IMR-90 (cell line): ENCODE measurements around the gene CFAP61. TPM values are rescaled to one million over a fixed set of nuclear protein-coding genes. Genes with fewer than 3 reads are reported as not detected.

Experiments
- ATAC-seq: fragments of 200-7000 bp; cut with Tn5 transposase; 2 replicates; pipeline ENCODE4 v1.9.1; 2020; ENCODE audit warnings: low read depth, mild to moderate bottlenecking, moderate library complexity
- BruUV-seq: library from RNA; stranded (reverse); fragments of 400-500 nt; replicated peaks from 2 replicates; lab custom pipeline; 2021; lab: Mats Ljungman, UMichigan
- CTCF ChIA-PET: fragments of 300-600 bp; formaldehyde crosslinking; extraction: SDS; loops from one replicate; lab custom pipeline; 2021; ENCODE audit warnings: antibody characterized with exemption; lab: Yijun Ruan, JAX
- POLR2A ChIA-PET: fragments of 300-600 bp; sonication (Branson Sonifier 250); formaldehyde crosslinking; loops from one replicate; lab custom pipeline; 2022; ENCODE audit warnings: antibody characterized with exemption; ENCODE audit not compliant: unreplicated experiment; lab: Charles Lee
- DNase-seq: peaks from one replicate; pipeline ENCODE4 v3.0.0; 2013
- H2AFZ ChIP-seq: replicated peaks from 2 replicates; pipeline ENCODE3; 2013; ENCODE audit warnings: low read length, mild to moderate bottlenecking; ENCODE audit not compliant: poor library complexity
- H2AK5ac ChIP-seq: 2 replicates; pipeline ENCODE4 v1.6.1; 2013; ENCODE audit warnings: low read depth, low read length, inconsistent platforms
- H2AK9ac ChIP-seq: replicated peaks from 2 replicates; pipeline ENCODE3; 2013; ENCODE audit warnings: mild to moderate bottlenecking, low read depth, low read length, moderate library complexity; ENCODE audit not compliant: poor library complexity
- H2BK120ac ChIP-seq: 2 replicates; pipeline ENCODE4 v1.6.1; 2013; ENCODE audit warnings: low read depth, low read length, inconsistent platforms
- H2BK15ac ChIP-seq: 3 replicates; pipeline ENCODE4 v1.6.1; 2013; ENCODE audit warnings: low read depth, low read length, inconsistent platforms
- H2BK20ac ChIP-seq: 2 replicates; pipeline ENCODE4 v1.6.1; 2013; ENCODE audit warnings: low read depth, mild to moderate bottlenecking, inconsistent platforms, low read length, moderate library complexity
- H2BK5ac ChIP-seq: 2 replicates; pipeline ENCODE4 v1.6.1; 2013; ENCODE audit warnings: mild to moderate bottlenecking, low read depth, low read length, inconsistent platforms; ENCODE audit not compliant: poor library complexity, severe bottlenecking
- H3K14ac ChIP-seq: replicated peaks from 2 replicates; pipeline ENCODE4 v1.6.1; 2013; ENCODE audit warnings: low read depth, low read length, inconsistent platforms
- H3K18ac ChIP-seq: 2 replicates; pipeline ENCODE4 v1.6.1; 2013; ENCODE audit warnings: low read depth, low read length, control low read depth
- H3K23ac ChIP-seq: 2 replicates; pipeline ENCODE4 v1.6.1; 2013; ENCODE audit warnings: low read depth, low read length, inconsistent platforms
- H3K27ac ChIP-seq: 2 replicates; pipeline ENCODE4 v1.5.1; 2013; ENCODE audit warnings: mild to moderate bottlenecking, control low read depth, low read length; ENCODE audit not compliant: insufficient read depth
- H3K27me3 ChIP-seq: 2 replicates; pipeline ENCODE4 v1.6.1; 2013; ENCODE audit warnings: low read length; ENCODE audit not compliant: control insufficient read depth, insufficient read depth
- H3K36me3 ChIP-seq: 2 replicates; pipeline ENCODE4 v1.6.1; 2013; ENCODE audit warnings: low read length, mixed read lengths; ENCODE audit not compliant: control insufficient read depth, insufficient read depth
- H3K4ac ChIP-seq: 2 replicates; pipeline ENCODE4 v1.6.1; 2013; ENCODE audit warnings: low read depth, low read length, inconsistent platforms
- H3K4me1 ChIP-seq: 2 replicates; pipeline ENCODE4 v1.6.1; 2013; ENCODE audit warnings: low read length, mixed read lengths; ENCODE audit not compliant: control insufficient read depth, insufficient read depth
- H3K4me2 ChIP-seq: 2 replicates; pipeline ENCODE4 v1.6.1; 2013; ENCODE audit warnings: low read depth, mild to moderate bottlenecking, control low read depth, low read length, moderate library complexity
- H3K4me3 ChIP-seq: 2 replicates; pipeline ENCODE4 v1.5.1; 2013; ENCODE audit warnings: low read depth, mild to moderate bottlenecking, control low read depth, low read length, moderate library complexity; ENCODE audit not compliant: insufficient read depth
- H3K56ac ChIP-seq: 2 replicates; pipeline ENCODE4 v1.6.1; 2013; ENCODE audit warnings: low read length, inconsistent platforms; ENCODE audit not compliant: insufficient read depth; ENCODE audit errors: extremely low read depth
- H3K79me1 ChIP-seq, 2 experiments: 2 replicates each; pipeline ENCODE4 v1.6.1; 2013; ENCODE audit warnings: low read length in 2 of 2, inconsistent platforms in 1 of 2, low read depth in 1 of 2
- H3K9ac ChIP-seq: 2 replicates; pipeline ENCODE4 v1.6.1; 2013; ENCODE audit warnings: low read depth, low read length, control low read depth
- H3K9me1 ChIP-seq: 2 replicates; pipeline ENCODE4 v1.6.1; 2013; ENCODE audit warnings: low read length, inconsistent platforms; ENCODE audit not compliant: insufficient read depth
- H3K9me3 ChIP-seq: 2 replicates; pipeline ENCODE4 v1.6.1; 2013; ENCODE audit warnings: low read length; ENCODE audit not compliant: control insufficient read depth, insufficient read depth
- H4K20me1 ChIP-seq: 2 replicates; pipeline ENCODE4 v1.6.1; 2013; ENCODE audit warnings: low read length, inconsistent platforms; ENCODE audit not compliant: insufficient read depth
- H4K5ac ChIP-seq: 2 replicates; pipeline ENCODE4 v1.6.1; 2013; ENCODE audit warnings: mild to moderate bottlenecking, low read depth, low read length, control low read depth
- H4K8ac ChIP-seq, 2 experiments: 2 replicates each; pipeline ENCODE4 v1.6.1; 2013; ENCODE audit warnings: low read depth in 2 of 2, low read length in 2 of 2, control low read depth in 1 of 2, inconsistent platforms in 1 of 2
- H4K91ac ChIP-seq: 2 replicates; pipeline ENCODE4 v1.6.1; 2013; ENCODE audit warnings: low read depth, low read length, inconsistent platforms; ENCODE audit not compliant: insufficient read depth
- CEBPB ChIP-seq: IDR thresholded peaks from 2 replicates; pipeline ENCODE4 v1.6.1; 2012; ENCODE audit warnings: low read depth, low read length, improper control_type of control experiment
- CHD1 ChIP-seq: IDR thresholded peaks from 2 replicates; pipeline ENCODE4 v1.6.1; 2012; ENCODE audit warnings: low read depth, low read length, improper control_type of control experiment
- FOS ChIP-seq: fragments of 150-350 bp; IDR thresholded peaks from 2 replicates; pipeline ENCODE4 v1.6.1; 2016; ENCODE audit warnings: low read depth, low read length
- MAFK ChIP-seq: IDR thresholded peaks from 2 replicates; pipeline ENCODE4 v1.6.1; 2012; ENCODE audit warnings: low read depth, low read length, improper control_type of control experiment
- MAZ ChIP-seq: IDR thresholded peaks from 2 replicates; pipeline ENCODE4 v1.6.1; 2012; ENCODE audit warnings: low read depth, mild to moderate bottlenecking, low read length, improper control_type of control experiment, moderate library complexity, borderline replicate concordance
- MXI1 ChIP-seq: IDR thresholded peaks from 2 replicates; pipeline ENCODE4 v1.6.1; 2012; ENCODE audit warnings: low read depth, mild to moderate bottlenecking, low read length, moderate library complexity, borderline replicate concordance
- POLR2A ChIP-seq: IDR thresholded peaks from 2 replicates; pipeline ENCODE4 v1.6.1; 2012; ENCODE audit warnings: mild to moderate bottlenecking, low read depth, low read length
- RAD21 ChIP-seq: IDR thresholded peaks from 2 replicates; pipeline ENCODE4 v1.6.1; 2012; ENCODE audit warnings: low read length, improper control_type of control experiment
- RCOR1 ChIP-seq: IDR thresholded peaks from 2 replicates; pipeline ENCODE4 v1.6.1; 2012; ENCODE audit warnings: mild to moderate bottlenecking, low read length, improper control_type of control experiment; ENCODE audit not compliant: insufficient replicate concordance
- RFX5 ChIP-seq: IDR thresholded peaks from 2 replicates; pipeline ENCODE4 v1.8.0; 2012; ENCODE audit warnings: low read depth, mild to moderate bottlenecking, low read length, moderate library complexity
- SMC3 ChIP-seq: fragments of 150-350 bp; IDR thresholded peaks from 2 replicates; pipeline ENCODE4 v1.6.1; 2016; ENCODE audit warnings: low read depth, mild to moderate bottlenecking, antibody characterized with exemption, low read length, moderate library complexity
- WGBS, 2 experiments: methylation state at CpG; one replicate each; pipeline versions ENCODE4 v1.1.5 to v1.1.7; 2013; ENCODE audit warnings: missing lambda C conversion rate in 2 of 2; ENCODE audit not compliant: insufficient read length in 1 of 2; ENCODE audit errors: extremely low coverage in 2 of 2; 5-methylcytosine and 5-hydroxymethylcytosine counted together
- dilution Hi-C: fragments of 300-500 bp; cut with HindIII; formaldehyde crosslinking; loops from one replicate; pipeline ENCODE4 v1.14.3; 2018; ENCODE audit warnings: low sequenced_read_pairs; ENCODE audit not compliant: unreplicated experiment
- in situ Hi-C: fragments of 300-500 bp; cut with MboI; formaldehyde crosslinking; loops from 3 replicates; pipeline ENCODE4 v1.14.3; 2019; ENCODE audit warnings: low sequenced_read_pairs, inconsistent platforms, mixed read lengths
- intact Hi-C: fragments of 100-400 bp; cut with micrococcal nuclease; formaldehyde crosslinking; loops from 2 replicates; pipeline ENCODE4 v1.10.0; 2022
- polyA plus RNA-seq, 3 experiments: library from polyadenylated mRNA; depleted of rRNA; stranded (reverse); fragments of >200 nt; gene quantifications; 2 replicates each; pipeline ENCODE4 v1.2.3, GENCODE V29; 2012; ENCODE audit warnings: low replicate concordance in 1 of 3
- total RNA-seq: library from RNA; depleted of rRNA; stranded (reverse); fragments of >200 nt; gene quantifications from 2 replicates; pipeline ENCODE4 v1.2.3, GENCODE V29; 2012
- TF ChIP-seq, protein P1 (sequence below): conservative IDR thresholded peaks from 2 replicates; pipeline ENCODE4 v1.5.1; 2012; ENCODE audit warnings: mild to moderate bottlenecking, low read depth, low read length, improper control_type of control experiment
- TF ChIP-seq, protein P2 (sequence below): fragments of 150-350 bp; IDR thresholded peaks from 2 replicates; pipeline ENCODE4 v1.6.1; 2016; ENCODE audit warnings: low read depth, mild to moderate bottlenecking, low read length, moderate library complexity, borderline replicate concordance
- TF ChIP-seq, protein P3 (sequence below): fragments of 150-350 bp; IDR thresholded peaks from 2 replicates; pipeline ENCODE4 v1.6.1; 2017; ENCODE audit warnings: mild to moderate bottlenecking, antibody characterized with exemption, low read length, low read depth

Gene CFAP61
- total and polyA plus RNA-seq, 2 of the 4 experiments (the other 2 are of a cell fraction), result 0.07 TPM; not detected in 1

DNA sequence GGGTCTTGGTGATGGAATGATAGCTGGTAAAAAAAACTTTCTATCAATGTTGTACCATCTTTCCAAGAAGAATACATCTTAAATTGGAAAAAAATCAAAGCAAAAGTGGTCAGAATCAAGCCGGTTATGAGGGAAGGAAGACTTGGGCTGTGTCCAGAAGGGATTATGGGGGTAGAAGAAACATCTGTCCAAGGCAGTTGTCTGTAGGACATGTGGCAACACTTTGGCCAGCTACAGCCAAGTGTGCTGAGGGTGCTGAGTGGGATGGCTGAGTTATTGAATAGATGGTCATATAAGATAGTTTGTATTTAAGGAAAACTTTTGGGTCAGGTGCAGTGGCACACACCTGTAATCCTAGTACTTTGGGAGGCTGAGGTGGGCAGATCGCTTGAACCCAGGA lies 354.0 kb downstream of the CFAP61 start:
- Histone ChIP-seq H2AK5ac (no peak overlapping the region), H3K9ac (no peak overlapping the region), H3K56ac (no peak overlapping the region), H4K20me1 (no peaks in the 10 kb centered on the region), H3K27ac (no peak overlapping the region), H2AFZ (no peak overlapping the region), H3K79me1 (no peaks in the 10 kb centered on the region), H3K36me3 (no peaks in the 10 kb centered on the region), H3K9me1 (no peaks in the 10 kb centered on the region; the same call in 1 of the 2 replicates), H3K18ac (no peak overlapping the region), H4K8ac (no peak overlapping the region), H2BK5ac (no peak overlapping the region), H3K4me3 (no peak overlapping the region), H3K4me2 (no peak overlapping the region), H3K9me3 (no peaks in the 10 kb centered on the region), H2BK20ac (no peak overlapping the region), H4K91ac (no peak overlapping the region), H3K4ac (no peak overlapping the region), H2AK9ac (no peak overlapping the region), H3K27me3 (no peaks in the 10 kb centered on the region; the same call in none of the 2 replicates), H3K14ac (no peak overlapping the region), H4K5ac (no peak overlapping the region), H3K23ac (no peak overlapping the region), H2BK15ac (no peak overlapping the region), H3K4me1 (no peaks in the 10 kb centered on the region), H2BK120ac (no peak overlapping the region)
- in situ Hi-C loops (no loop called here), intact Hi-C loops (no loop called here), dilution Hi-C loops (no loop called here)
- ATAC-seq, result no peak
- TF ChIP-seq FOS, result no peak
- TF ChIP-seq, protein P1, sequence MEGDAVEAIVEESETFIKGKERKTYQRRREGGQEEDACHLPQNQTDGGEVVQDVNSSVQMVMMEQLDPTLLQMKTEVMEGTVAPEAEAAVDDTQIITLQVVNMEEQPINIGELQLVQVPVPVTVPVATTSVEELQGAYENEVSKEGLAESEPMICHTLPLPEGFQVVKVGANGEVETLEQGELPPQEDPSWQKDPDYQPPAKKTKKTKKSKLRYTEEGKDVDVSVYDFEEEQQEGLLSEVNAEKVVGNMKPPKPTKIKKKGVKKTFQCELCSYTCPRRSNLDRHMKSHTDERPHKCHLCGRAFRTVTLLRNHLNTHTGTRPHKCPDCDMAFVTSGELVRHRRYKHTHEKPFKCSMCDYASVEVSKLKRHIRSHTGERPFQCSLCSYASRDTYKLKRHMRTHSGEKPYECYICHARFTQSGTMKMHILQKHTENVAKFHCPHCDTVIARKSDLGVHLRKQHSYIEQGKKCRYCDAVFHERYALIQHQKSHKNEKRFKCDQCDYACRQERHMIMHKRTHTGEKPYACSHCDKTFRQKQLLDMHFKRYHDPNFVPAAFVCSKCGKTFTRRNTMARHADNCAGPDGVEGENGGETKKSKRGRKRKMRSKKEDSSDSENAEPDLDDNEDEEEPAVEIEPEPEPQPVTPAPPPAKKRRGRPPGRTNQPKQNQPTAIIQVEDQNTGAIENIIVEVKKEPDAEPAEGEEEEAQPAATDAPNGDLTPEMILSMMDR, result no peak
- no peak for TF ChIP-seq MXI1
- TF ChIP-seq MAZ, result no peak
- TF ChIP-seq RAD21, result no peak
- TF ChIP-seq, protein P2, sequence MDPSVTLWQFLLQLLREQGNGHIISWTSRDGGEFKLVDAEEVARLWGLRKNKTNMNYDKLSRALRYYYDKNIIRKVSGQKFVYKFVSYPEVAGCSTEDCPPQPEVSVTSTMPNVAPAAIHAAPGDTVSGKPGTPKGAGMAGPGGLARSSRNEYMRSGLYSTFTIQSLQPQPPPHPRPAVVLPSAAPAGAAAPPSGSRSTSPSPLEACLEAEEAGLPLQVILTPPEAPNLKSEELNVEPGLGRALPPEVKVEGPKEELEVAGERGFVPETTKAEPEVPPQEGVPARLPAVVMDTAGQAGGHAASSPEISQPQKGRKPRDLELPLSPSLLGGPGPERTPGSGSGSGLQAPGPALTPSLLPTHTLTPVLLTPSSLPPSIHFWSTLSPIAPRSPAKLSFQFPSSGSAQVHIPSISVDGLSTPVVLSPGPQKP, result no peak
- TF ChIP-seq CEBPB, result no peak
- TF ChIP-seq RFX5, result no peak
- no peak for TF ChIP-seq POLR2A
- no peak for TF ChIP-seq RCOR1
- TF ChIP-seq, protein P3, sequence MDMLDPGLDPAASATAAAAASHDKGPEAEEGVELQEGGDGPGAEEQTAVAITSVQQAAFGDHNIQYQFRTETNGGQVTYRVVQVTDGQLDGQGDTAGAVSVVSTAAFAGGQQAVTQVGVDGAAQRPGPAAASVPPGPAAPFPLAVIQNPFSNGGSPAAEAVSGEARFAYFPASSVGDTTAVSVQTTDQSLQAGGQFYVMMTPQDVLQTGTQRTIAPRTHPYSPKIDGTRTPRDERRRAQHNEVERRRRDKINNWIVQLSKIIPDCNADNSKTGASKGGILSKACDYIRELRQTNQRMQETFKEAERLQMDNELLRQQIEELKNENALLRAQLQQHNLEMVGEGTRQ, result no peak
- no peak for TF ChIP-seq SMC3
- no peak for TF ChIP-seq CHD1
- no peak for TF ChIP-seq MAFK
- 67% methylated on average over 1 of the region's 2 CpGs; no CpG with 5 or more reads in 1 of the 2 experiments for WGBS, 2 experiments
- ChIA-PET CTCF (no interaction called here), POLR2A (no interaction called here)
- DNase-seq, result no peak
- BruUV-seq, result no TSS peak
